HepG2 (cell line): Measurements from ENCODE around the gene RIPOR3. TPM values are rescaled to one million over a fixed set of nuclear protein-coding genes. Genes with fewer than 3 reads are reported as not detected.

Source experiments
- AHR ChIP-seq: IDR thresholded peaks from 2 replicates; pipeline ENCODE4 v1.6.1; 2018; ENCODE audit warnings: missing genetic modification reagents, missing compliant biosample characterization
- DMAP1 ChIP-seq: IDR thresholded peaks from 2 replicates; pipeline ENCODE4 v1.6.1; 2016
- ZC3H4 ChIP-seq: sonication (generic); formaldehyde crosslinking; IDR thresholded peaks from 2 replicates; pipeline ENCODE4 v1.4.0; 2020; ENCODE audit warnings: missing genetic modification reagents, borderline replicate concordance
- ZNF605 ChIP-seq: sonication (generic); formaldehyde crosslinking; IDR thresholded peaks from 2 replicates; pipeline ENCODE4 v1.8.0; 2022; ENCODE audit warnings: mild to moderate bottlenecking, missing genetic modification reagents
- ZNF782 ChIP-seq: sonication (generic); formaldehyde crosslinking; IDR thresholded peaks from 2 replicates; pipeline ENCODE4 v1.4.0; 2020; ENCODE audit warnings: missing genetic modification reagents, mild to moderate bottlenecking, borderline replicate concordance
- polyA plus RNA-seq, 8 experiments: library from polyadenylated mRNA; depleted of rRNA in 3 of 8; stranded (reverse) in 7 of 8; unstranded in 1 of 8; fragments of >200 nt; fragmentation: Illumina TruSeq in 4 of 8; extraction: Trizol in 4 of 8; gene quantifications; 2 replicates each; pipeline versions ENCODE4 v1.2.1 to v1.2.3, GENCODE V29; 2011 to 2016; ENCODE audit warnings: low read depth in 4 of 8, missing spikeins in 1 of 8, mixed read lengths in 1 of 8; ENCODE audit not compliant: insufficient read depth in 1 of 8
- total RNA-seq, 5 experiments: library from RNA; depleted of rRNA; stranded (reverse); fragments of >200 nt; fragmentation: Illumina TruSeq; extraction: Trizol; gene quantifications; 2 replicates each; pipeline ENCODE4 v1.2.3, GENCODE V29; 2016; ENCODE audit warnings: low read depth in 1 of 5
- TF ChIP-seq, protein P1 (sequence below): IDR thresholded peaks from 2 replicates; pipeline ENCODE4 v1.6.1; 2018; ENCODE audit warnings: missing genetic modification reagents, mild to moderate bottlenecking, missing compliant biosample characterization
- TF ChIP-seq, protein P2 (sequence below): sonication (generic); formaldehyde crosslinking; IDR thresholded peaks from 2 replicates; pipeline ENCODE4 v1.4.0; 2020; ENCODE audit warnings: mild to moderate bottlenecking, missing genetic modification reagents, borderline replicate concordance
- TF ChIP-seq, protein P3 (sequence below): IDR thresholded peaks from 2 replicates; pipeline ENCODE4 v1.4.0; 2020; ENCODE audit warnings: mild to moderate bottlenecking, missing genetic modification reagents
- TF ChIP-seq, protein P4 (sequence below): sonication (generic); formaldehyde crosslinking; IDR thresholded peaks from 2 replicates; pipeline ENCODE4 v1.8.1; 2022; ENCODE audit warnings: low read depth, mild to moderate bottlenecking, missing genetic modification reagents
- TF ChIP-seq, protein P5 (sequence below): IDR thresholded peaks from 2 replicates; pipeline ENCODE4 v1.6.1; 2016; ENCODE audit warnings: low read depth
- TF ChIP-seq, protein P6 (sequence below): sonication (generic); IDR thresholded peaks from 2 replicates; pipeline ENCODE4 v1.6.1; 2016; ENCODE audit warnings: low read depth, borderline replicate concordance

The RIPOR3 gene
- total and polyA plus RNA-seq, 2 of the 13 experiments (the other 11 are each of a cell fraction or from before 2014, with no cell fraction given) = 0.18 TPM; not detected in 1

DNA sequence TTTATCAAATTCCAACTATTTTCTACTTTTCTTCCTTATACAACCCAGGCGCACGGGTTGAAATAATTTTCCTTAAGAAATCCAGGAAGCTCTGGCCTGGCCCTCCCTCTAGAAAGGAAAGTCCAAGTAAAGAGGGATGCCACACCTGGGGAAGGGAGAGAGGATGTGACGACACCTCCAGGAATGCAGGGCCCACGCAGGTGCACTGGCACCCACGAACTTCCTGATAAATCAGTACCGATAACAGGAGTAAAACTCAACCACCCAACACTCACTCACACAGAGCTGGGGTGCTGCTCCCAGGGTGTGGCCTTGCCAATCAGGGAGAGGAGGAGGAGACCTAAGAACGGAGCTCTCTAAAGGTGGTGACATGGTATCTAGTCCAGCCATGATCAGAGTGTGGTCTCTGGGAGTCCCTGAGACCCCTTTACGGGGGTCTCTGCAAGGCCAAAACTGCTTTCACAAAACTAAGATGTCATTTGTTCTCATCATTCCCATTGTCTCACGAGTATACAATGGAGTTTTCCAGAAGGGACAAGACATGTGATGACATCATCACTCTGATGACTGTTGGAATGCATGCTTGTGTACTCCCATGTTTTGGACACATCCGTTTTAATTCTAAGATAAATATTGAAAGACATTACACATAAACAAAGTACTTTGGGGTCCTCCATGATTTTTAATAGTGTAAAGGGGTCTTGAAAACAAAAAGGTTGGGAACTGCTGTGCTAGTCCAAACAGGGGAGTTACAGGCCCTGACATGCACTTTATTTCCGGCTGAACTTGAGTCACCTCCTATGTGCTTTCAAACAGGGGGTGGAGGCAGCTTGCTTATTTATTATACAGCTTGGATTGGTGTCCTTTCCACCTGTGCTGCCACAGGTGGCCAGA, 37.9 kb upstream of the RIPOR3 start (continued):
- TF ChIP-seq, protein P1, sequence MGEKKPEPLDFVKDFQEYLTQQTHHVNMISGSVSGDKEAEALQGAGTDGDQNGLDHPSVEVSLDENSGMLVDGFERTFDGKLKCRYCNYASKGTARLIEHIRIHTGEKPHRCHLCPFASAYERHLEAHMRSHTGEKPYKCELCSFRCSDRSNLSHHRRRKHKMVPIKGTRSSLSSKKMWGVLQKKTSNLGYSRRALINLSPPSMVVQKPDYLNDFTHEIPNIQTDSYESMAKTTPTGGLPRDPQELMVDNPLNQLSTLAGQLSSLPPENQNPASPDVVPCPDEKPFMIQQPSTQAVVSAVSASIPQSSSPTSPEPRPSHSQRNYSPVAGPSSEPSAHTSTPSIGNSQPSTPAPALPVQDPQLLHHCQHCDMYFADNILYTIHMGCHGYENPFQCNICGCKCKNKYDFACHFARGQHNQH (CRISPR knock-in tag) = peak; percentile 48; the same call in 1 of the 2 replicates
- 0 out of 2 replicates have a peak, but pooled peaks have one; percentile 25 for TF ChIP-seq AHR (CRISPR knock-in tag)
- TF ChIP-seq ZNF605 (CRISPR knock-in tag) = no peak
- TF ChIP-seq DMAP1 = peak; percentile 56; the same call in 1 of the 2 replicates
- 0 out of 2 replicates have a peak, but pooled peaks have one; percentile 24 for TF ChIP-seq ZNF782 (CRISPR knock-in tag)
- TF ChIP-seq, protein P2, sequence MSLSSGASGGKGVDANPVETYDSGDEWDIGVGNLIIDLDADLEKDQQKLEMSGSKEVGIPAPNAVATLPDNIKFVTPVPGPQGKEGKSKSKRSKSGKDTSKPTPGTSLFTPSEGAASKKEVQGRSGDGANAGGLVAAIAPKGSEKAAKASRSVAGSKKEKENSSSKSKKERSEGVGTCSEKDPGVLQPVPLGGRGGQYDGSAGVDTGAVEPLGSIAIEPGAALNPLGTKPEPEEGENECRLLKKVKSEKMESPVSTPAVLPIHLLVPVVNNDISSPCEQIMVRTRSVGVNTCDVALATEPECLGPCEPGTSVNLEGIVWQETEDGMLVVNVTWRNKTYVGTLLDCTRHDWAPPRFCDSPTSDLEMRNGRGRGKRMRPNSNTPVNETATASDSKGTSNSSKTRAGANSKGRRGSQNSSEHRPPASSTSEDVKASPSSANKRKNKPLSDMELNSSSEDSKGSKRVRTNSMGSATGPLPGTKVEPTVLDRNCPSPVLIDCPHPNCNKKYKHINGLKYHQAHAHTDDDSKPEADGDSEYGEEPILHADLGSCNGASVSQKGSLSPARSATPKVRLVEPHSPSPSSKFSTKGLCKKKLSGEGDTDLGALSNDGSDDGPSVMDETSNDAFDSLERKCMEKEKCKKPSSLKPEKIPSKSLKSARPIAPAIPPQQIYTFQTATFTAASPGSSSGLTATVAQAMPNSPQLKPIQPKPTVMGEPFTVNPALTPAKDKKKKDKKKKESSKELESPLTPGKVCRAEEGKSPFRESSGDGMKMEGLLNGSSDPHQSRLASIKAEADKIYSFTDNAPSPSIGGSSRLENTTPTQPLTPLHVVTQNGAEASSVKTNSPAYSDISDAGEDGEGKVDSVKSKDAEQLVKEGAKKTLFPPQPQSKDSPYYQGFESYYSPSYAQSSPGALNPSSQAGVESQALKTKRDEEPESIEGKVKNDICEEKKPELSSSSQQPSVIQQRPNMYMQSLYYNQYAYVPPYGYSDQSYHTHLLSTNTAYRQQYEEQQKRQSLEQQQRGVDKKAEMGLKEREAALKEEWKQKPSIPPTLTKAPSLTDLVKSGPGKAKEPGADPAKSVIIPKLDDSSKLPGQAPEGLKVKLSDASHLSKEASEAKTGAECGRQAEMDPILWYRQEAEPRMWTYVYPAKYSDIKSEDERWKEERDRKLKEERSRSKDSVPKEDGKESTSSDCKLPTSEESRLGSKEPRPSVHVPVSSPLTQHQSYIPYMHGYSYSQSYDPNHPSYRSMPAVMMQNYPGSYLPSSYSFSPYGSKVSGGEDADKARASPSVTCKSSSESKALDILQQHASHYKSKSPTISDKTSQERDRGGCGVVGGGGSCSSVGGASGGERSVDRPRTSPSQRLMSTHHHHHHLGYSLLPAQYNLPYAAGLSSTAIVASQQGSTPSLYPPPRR (CRISPR knock-in tag) = 0 out of 2 replicates have a peak, but pooled peaks have one; percentile 24
- TF ChIP-seq, protein P3, sequence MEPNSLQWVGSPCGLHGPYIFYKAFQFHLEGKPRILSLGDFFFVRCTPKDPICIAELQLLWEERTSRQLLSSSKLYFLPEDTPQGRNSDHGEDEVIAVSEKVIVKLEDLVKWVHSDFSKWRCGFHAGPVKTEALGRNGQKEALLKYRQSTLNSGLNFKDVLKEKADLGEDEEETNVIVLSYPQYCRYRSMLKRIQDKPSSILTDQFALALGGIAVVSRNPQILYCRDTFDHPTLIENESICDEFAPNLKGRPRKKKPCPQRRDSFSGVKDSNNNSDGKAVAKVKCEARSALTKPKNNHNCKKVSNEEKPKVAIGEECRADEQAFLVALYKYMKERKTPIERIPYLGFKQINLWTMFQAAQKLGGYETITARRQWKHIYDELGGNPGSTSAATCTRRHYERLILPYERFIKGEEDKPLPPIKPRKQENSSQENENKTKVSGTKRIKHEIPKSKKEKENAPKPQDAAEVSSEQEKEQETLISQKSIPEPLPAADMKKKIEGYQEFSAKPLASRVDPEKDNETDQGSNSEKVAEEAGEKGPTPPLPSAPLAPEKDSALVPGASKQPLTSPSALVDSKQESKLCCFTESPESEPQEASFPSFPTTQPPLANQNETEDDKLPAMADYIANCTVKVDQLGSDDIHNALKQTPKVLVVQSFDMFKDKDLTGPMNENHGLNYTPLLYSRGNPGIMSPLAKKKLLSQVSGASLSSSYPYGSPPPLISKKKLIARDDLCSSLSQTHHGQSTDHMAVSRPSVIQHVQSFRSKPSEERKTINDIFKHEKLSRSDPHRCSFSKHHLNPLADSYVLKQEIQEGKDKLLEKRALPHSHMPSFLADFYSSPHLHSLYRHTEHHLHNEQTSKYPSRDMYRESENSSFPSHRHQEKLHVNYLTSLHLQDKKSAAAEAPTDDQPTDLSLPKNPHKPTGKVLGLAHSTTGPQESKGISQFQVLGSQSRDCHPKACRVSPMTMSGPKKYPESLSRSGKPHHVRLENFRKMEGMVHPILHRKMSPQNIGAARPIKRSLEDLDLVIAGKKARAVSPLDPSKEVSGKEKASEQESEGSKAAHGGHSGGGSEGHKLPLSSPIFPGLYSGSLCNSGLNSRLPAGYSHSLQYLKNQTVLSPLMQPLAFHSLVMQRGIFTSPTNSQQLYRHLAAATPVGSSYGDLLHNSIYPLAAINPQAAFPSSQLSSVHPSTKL (CRISPR knock-in tag) = peak; percentile 64
- TF ChIP-seq, protein P4, sequence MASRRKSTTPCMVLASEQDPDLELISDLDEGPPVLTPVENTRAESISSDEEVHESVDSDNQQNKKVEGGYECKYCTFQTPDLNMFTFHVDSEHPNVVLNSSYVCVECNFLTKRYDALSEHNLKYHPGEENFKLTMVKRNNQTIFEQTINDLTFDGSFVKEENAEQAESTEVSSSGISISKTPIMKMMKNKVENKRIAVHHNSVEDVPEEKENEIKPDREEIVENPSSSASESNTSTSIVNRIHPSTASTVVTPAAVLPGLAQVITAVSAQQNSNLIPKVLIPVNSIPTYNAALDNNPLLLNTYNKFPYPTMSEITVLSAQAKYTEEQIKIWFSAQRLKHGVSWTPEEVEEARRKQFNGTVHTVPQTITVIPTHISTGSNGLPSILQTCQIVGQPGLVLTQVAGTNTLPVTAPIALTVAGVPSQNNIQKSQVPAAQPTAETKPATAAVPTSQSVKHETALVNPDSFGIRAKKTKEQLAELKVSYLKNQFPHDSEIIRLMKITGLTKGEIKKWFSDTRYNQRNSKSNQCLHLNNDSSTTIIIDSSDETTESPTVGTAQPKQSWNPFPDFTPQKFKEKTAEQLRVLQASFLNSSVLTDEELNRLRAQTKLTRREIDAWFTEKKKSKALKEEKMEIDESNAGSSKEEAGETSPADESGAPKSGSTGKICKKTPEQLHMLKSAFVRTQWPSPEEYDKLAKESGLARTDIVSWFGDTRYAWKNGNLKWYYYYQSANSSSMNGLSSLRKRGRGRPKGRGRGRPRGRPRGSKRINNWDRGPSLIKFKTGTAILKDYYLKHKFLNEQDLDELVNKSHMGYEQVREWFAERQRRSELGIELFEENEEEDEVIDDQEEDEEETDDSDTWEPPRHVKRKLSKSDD (CRISPR knock-in tag) = no peak
- TF ChIP-seq, protein P5, sequence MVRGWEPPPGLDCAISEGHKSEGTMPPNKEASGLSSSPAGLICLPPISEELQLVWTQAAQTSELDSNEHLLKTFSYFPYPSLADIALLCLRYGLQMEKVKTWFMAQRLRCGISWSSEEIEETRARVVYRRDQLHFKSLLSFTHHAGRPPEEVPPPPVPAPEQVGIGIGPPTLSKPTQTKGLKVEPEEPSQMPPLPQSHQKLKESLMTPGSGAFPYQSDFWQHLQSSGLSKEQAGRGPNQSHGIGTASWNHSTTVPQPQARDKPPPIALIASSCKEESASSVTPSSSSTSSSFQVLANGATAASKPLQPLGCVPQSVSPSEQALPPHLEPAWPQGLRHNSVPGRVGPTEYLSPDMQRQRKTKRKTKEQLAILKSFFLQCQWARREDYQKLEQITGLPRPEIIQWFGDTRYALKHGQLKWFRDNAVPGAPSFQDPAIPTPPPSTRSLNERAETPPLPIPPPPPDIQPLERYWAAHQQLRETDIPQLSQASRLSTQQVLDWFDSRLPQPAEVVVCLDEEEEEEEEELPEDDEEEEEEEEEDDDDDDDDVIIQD = no peak
- TF ChIP-seq, protein P6, sequence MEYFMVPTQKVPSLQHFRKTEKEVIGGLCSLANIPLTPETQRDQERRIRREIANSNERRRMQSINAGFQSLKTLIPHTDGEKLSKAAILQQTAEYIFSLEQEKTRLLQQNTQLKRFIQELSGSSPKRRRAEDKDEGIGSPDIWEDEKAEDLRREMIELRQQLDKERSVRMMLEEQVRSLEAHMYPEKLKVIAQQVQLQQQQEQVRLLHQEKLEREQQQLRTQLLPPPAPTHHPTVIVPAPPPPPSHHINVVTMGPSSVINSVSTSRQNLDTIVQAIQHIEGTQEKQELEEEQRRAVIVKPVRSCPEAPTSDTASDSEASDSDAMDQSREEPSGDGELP = no peak
- no peak for TF ChIP-seq ZC3H4 (CRISPR knock-in tag)
